Measurements from ENCODE around the gene TOR1AIP2. TPM values are rescaled to one million over a fixed set of nuclear protein-coding genes. Genes with fewer than 3 reads are reported as not detected.

TOR1AIP2 gene
- polyA plus RNA-seq, 1 of the 3 experiments (the other 2 are of a cell fraction): 12.7 TPM

DNA sequence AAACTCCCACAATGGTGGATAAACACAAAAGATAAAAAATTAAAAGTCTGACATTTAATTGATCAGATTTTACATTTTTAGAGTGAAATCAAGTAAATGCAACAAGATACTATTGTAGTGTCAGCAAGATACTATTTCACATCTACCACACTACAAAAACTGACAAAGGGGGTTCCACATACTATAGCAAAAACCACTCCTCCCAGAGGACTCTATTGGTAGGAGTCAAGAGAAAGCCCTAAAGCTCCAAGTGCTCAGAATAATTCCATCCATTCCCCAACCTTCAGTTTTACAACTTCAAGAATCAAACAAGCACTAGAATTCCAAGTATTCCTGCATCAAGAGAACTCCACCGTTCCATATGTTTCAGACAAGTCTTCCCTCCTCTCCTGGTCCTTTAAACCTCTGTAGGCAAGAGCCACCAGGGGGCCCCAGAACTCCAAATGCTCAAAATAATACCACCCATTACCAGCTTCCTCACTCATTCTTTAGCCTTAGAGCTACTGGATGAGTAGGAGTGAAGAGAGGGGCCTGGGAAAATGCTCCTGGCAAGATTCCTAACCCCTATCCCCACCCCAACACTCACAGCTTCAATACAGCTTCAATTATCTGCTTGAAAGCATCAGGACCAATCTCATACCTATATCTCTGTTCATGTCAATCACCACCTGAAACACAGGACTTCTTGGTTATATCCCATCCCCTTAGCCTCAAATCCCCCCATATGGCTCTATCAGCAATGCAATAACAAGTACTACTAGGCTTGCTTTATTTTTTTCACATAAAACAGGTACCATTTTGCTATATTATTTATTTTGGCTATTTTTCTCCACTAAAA is 9.9 kb downstream of the TOR1AIP2 start (continued):
- TF ChIP-seq, protein P1, sequence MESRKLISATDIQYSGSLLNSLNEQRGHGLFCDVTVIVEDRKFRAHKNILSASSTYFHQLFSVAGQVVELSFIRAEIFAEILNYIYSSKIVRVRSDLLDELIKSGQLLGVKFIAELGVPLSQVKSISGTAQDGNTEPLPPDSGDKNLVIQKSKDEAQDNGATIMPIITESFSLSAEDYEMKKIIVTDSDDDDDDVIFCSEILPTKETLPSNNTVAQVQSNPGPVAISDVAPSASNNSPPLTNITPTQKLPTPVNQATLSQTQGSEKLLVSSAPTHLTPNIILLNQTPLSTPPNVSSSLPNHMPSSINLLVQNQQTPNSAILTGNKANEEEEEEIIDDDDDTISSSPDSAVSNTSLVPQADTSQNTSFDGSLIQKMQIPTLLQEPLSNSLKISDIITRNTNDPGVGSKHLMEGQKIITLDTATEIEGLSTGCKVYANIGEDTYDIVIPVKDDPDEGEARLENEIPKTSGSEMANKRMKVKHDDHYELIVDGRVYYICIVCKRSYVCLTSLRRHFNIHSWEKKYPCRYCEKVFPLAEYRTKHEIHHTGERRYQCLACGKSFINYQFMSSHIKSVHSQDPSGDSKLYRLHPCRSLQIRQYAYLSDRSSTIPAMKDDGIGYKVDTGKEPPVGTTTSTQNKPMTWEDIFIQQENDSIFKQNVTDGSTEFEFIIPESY (IDR thresholded peaks at IDR 0.05; ENCODE audit: borderline replicate concordance, low read depth): no peak
- TF ChIP-seq RXRA (IDR thresholded peaks at IDR 0.05; ENCODE audit: borderline replicate concordance, low read depth): no peak
- TF ChIP-seq YY1 (IDR thresholded peaks at IDR 0.05; ENCODE audit: low read depth): no peak
- TF ChIP-seq RCOR1 (IDR thresholded peaks at IDR 0.05; ENCODE audit: low read length): no peak
- no peak for TF ChIP-seq IRF3 (IDR thresholded peaks at IDR 0.05; ENCODE audit: low read depth, low read length)
- no peak for TF ChIP-seq JUND (IDR thresholded peaks at IDR 0.05)
- TF ChIP-seq, protein P2, sequence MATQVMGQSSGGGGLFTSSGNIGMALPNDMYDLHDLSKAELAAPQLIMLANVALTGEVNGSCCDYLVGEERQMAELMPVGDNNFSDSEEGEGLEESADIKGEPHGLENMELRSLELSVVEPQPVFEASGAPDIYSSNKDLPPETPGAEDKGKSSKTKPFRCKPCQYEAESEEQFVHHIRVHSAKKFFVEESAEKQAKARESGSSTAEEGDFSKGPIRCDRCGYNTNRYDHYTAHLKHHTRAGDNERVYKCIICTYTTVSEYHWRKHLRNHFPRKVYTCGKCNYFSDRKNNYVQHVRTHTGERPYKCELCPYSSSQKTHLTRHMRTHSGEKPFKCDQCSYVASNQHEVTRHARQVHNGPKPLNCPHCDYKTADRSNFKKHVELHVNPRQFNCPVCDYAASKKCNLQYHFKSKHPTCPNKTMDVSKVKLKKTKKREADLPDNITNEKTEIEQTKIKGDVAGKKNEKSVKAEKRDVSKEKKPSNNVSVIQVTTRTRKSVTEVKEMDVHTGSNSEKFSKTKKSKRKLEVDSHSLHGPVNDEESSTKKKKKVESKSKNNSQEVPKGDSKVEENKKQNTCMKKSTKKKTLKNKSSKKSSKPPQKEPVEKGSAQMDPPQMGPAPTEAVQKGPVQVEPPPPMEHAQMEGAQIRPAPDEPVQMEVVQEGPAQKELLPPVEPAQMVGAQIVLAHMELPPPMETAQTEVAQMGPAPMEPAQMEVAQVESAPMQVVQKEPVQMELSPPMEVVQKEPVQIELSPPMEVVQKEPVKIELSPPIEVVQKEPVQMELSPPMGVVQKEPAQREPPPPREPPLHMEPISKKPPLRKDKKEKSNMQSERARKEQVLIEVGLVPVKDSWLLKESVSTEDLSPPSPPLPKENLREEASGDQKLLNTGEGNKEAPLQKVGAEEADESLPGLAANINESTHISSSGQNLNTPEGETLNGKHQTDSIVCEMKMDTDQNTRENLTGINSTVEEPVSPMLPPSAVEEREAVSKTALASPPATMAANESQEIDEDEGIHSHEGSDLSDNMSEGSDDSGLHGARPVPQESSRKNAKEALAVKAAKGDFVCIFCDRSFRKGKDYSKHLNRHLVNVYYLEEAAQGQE (IDR thresholded peaks at IDR 0.05; ENCODE audit: low read depth, low read length): no peak
- no peak for TF ChIP-seq USF1 (IDR thresholded peaks at IDR 0.05; ENCODE audit: borderline replicate concordance, low read depth)
- no peak for TF ChIP-seq TEAD4 (IDR thresholded peaks at IDR 0.05; ENCODE audit: borderline replicate concordance, insufficient read depth)
- TF ChIP-seq POLR2AphosphoS5 (IDR thresholded peaks at IDR 0.05; ENCODE audit: low read depth, low read length): no peak
- TF ChIP-seq SIN3A (IDR thresholded peaks at IDR 0.05; ENCODE audit: borderline replicate concordance, low read depth, low read length): no peak
- TF ChIP-seq FOXJ3 (CRISPR knock-in tag; IDR thresholded peaks at IDR 0.05): no peak

Measured in SK-N-SH (cell line).